Erythroblast (primary cell): Measurements from ENCODE around the gene RNF166.

Source experiments
- DNase-seq, 2 experiments: peaks; one replicate each; lab custom pipeline; 2025; lab: John Stamatoyannopoulos, UW
- GATA1 ChIP-seq: IDR thresholded peaks from 2 replicates; pipeline ENCODE4 v1.6.1; 2011; ENCODE audit warnings: low read depth, mild to moderate bottlenecking, control low read depth, low read length, moderate library complexity
- POLR2A ChIP-seq: IDR thresholded peaks from 2 replicates; pipeline ENCODE4 v1.6.1; 2011; ENCODE audit warnings: mild to moderate bottlenecking, low read length

Gene RNF166

DNA sequence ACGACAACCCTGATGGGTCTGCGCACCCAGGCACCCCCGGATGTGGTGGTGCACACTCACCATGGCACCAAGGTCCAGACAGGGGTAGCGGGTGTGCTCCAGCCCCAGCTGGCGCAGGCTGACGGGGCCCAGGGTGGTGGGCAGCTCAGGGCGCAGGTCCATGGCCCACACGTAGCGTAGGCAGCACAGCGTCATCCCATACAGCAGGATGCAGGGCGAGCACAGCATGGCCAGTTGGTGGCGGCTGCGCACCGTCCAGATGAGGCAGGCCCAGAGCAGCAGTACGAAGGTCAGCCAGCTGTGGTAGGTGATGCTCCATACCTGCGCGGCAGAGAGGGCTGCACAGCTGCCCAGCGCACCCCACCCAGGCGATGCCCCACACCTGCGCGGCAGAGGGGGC is 29.9 kb upstream of the RNF166 start:
- TF ChIP-seq GATA1 (no peak), POLR2A (no peak)
- DNase-seq, result no peak

- no peak for TF ChIP-seq GATA1
- no peak for TF ChIP-seq POLR2A
- no peak for DNase-seq
Observed at GRCh38 chr16:88735616-88736015, 29.4 kb upstream of the RNF166 start.

- DNase-seq, result no peak
Observed at GRCh38 chr16:88735121-88735520, 28.9 kb upstream of the RNF166 start.

DNA sequence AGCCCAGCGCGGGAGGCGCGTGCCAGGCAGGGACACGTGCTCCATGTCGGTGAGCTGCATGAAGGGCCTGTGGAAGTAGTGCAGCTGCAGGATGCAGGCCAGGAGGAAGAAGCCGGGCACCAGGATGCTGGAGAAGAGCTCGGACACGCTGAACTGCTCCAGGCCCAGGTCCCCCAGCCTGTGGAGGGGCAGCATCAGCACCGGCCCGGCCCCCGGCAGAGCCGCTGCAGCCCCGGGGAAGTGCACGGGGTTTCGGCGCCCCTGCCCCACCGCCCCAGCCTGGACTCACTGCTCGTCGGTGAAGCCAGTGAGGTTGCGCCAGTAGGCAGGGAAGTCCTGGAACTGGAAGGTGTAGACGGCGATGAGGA is 28.1 kb upstream of the RNF166 start:
- TF ChIP-seq GATA1 (no peak), POLR2A (no peak)
- DNase-seq, result no peak

More at GRCh38 chr16:88735121-88735520, 28.9 kb upstream of the RNF166 start:
- TF ChIP-seq GATA1 (no peak), POLR2A (no peak)

DNA sequence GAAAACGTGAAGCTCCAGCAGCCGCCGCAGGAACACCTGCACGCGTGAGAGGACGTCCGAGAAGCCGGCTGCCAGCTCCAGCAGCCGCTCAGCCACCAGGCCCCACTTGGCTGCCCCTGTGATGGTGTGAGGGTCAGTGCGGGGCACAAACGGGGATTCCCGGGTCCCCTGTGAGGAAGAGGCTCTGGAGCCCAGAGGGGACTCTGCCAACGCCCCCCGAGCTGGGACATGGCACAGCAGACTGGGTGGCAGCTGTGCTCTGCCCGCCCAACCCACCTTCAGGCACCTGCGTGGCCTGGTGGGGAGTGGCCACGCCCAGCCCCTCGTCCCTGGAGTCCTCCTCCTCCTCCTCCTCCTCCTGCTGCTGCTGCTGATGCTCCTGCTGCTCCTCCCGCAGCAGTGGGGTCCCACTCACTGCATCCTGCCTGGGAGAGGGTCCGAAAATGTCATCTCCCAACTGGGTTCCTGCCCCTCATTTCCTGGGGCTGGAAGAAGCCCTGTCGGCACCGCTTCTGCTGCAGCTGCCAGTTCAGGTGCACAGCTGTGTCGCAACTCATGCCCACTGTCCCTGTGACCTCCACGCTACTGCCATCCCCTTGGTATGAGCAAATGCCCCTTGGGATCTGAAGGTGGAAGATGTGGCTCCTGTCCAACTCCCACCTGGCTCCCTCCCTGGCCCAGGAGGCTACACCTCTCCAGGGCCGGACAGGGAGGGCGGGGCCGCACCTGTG is 27.6 kb upstream of the RNF166 start:
- TF ChIP-seq GATA1 (no peak), POLR2A (no peak)
- DNase-seq, result no peak

GRCh38 chr16:88732961-88733294 is 26.7 kb upstream of the RNF166 start:
- no peak for TF ChIP-seq GATA1
- TF ChIP-seq POLR2A, result no peak
- no peak for DNase-seq

DNA sequence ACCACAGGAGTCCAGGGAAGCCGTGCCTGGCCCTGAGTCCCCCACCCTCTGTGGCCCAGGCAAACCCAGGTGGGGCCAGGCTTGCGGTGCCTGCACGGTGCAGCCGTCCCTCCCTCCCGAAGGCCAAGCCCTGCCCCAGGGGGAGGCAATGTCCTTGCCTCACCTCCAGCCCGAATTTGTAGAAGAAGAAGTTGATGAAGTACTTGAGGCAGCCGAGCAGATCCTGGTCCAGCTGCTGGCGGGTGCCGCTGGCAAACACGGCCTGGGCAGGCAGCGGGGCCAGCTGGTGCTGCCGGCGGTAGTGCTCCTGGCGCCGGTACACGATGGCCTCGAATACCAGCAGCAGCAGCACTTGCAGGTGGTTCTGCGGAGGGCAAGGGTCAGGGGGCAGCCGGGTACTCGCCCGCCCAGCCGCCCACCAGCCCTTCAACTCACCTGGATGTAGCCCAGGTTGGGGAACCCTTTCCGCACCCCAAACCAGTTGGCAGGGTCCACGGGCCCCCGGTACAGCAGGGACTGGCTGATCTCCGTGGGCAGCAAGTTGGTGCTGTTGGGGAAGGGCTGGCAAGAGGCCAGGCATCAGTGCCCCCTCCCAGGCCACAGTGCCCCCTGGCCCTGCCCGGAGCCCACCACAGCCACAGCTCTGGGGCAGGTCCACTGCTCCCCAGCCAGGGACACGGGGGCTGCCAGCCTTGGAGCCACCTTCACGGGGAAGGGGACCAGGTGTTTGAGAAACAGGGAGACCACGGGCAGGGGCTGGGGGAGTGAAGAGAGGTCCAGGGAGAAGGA is 26.2 kb upstream of the RNF166 start:
- TF ChIP-seq GATA1, result no peak
- TF ChIP-seq POLR2A, result no peak

DNA sequence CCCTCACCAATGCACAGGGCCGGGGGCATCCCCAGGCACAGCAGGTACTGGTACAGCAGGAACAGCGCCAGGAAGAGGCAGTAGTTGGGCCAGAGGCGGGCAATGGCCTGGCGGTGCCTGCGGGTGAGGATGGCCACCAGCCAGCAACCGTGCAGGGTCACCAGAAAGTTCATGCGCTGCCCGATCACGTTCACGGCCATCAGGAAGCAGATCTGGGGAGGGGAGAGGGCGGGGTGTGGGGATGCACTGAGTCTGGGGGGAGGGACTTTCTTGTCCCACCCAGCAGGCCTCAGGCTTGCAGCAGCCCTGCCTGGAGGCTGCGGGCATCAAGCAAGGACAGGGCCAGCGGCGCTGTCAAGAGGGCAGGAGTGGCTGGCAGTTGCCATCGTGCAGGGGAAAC is 25.5 kb upstream of the RNF166 start:
- DNase-seq, result no peak
- TF ChIP-seq GATA1 (no peak), POLR2A (no peak)

More for the DNA sequence above, 26.2 kb upstream of the RNF166 start:
- DNase-seq, result no peak

GRCh38 chr16:88730632-88731607 is 24.7 kb upstream of the RNF166 start:
- TF ChIP-seq GATA1 (no peak), POLR2A (no peak)
- no peak for DNase-seq

DNA sequence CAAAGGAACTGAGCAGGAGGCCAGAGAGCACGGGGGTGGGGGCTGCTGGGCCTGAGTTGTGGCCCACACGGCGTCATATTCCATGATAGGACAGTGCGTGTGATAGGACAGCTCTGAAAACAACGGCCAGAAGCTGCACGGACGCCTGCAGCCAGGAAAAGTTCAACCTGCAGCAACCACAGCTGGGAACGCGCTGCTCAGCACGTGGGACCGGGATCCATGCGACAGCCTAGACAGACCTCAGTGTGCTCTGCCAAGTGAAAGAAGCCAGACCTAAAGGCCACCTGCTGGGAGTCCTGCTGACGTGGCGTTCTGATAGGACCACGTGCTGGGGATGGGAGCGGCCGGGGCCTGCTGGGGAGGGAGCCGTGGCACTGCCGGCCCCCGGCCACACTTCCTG is 21.7 kb upstream of the RNF166 start:
- TF ChIP-seq GATA1 (no peak), POLR2A (no peak)
- no peak for DNase-seq

DNA sequence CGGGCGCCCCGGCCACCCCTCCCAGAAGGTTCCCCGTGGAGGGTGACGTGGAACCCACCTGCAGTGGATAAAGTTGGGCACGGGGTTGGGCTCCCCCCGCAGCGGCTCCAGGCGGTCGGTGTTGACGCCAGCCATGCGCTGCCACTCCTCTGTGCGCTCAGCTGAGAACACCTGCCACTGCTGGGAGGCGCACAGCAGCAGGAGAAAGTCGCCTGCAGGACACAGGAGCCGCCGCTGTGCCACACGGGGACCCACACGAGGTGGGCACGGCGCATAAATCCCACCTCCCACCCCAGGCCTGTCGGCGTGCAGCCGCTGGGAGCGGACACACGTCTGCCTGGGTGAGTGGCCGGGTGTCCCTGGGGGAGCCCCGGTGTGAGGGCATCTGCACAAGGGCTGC is 20.8 kb upstream of the RNF166 start:
- no peak for TF ChIP-seq GATA1
- no peak for TF ChIP-seq POLR2A
- DNase-seq, result no peak

GRCh38 chr16:88726408-88726749 is 20.2 kb upstream of the RNF166 start:
- no peak for DNase-seq
- TF ChIP-seq GATA1, result no peak
- TF ChIP-seq POLR2A, result no peak

DNA sequence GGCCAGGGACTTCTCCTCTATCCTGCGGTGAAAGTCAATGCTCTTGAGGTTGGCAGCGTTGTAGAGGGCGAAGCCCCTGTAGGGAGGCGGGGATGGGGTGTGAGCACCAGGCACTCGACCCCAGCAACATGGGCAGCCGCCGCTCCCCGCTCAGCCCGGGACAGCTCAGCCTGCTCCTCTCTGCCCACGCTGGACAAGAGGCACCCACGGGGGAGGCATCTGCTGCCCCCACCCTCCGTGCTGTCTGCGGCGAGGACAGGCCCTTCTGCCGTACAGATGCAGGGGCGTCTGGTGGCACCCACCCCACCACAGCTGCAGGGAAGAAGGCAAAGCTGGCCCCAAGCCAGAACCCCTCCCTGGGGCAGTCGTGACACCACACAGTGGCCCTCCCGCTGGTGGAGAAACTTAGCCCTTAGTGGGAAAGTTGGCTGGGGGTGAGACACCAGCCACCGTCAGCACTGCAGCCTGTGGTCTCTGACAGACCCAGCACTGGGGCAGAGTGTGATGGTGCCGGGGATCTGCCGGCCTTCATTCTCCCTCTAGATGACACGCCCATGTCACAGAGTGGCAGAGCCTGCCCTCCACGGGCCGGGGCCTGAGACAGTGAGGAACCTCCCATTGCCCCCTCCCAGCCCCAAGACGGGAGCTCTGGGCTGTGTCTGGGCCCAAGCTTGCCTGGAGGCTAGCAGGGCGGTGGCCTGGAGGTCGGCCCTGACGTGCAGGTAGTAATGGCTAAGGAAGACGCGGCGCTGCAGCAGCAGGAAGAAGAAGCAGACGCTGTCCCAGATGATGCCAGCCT is 19.6 kb upstream of the RNF166 start:
- no peak for DNase-seq
- no peak for TF ChIP-seq GATA1
- TF ChIP-seq POLR2A, result no peak
